ENCODE results near the gene RIT1.

DNA sequence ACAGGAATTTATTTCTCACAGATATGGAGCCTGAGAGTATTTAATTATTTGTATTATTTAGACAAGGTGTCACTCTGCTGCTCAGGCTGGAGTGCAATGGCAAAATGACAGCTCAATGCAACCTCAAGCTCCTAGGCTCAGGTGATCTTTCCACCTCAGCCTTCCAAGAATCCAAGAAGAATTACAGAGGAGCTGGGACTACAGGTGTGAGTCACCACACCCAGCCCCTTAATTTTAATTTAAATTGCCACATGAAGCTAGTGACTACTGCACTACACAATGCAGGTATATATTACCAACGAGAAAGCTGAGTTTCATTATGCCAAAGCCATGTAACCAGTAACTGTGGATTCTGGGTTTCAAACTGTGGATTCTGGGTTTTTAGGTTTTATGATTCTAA lies 20.9 kb upstream of the RIT1 start:
- TF ChIP-seq SOX15 (CRISPR knock-in tag; IDR thresholded peaks at IDR 0.05) (no peak), JUN (CRISPR knock-in tag; IDR thresholded peaks at IDR 0.05) (no peak)
- TF ChIP-seq, protein P1, sequence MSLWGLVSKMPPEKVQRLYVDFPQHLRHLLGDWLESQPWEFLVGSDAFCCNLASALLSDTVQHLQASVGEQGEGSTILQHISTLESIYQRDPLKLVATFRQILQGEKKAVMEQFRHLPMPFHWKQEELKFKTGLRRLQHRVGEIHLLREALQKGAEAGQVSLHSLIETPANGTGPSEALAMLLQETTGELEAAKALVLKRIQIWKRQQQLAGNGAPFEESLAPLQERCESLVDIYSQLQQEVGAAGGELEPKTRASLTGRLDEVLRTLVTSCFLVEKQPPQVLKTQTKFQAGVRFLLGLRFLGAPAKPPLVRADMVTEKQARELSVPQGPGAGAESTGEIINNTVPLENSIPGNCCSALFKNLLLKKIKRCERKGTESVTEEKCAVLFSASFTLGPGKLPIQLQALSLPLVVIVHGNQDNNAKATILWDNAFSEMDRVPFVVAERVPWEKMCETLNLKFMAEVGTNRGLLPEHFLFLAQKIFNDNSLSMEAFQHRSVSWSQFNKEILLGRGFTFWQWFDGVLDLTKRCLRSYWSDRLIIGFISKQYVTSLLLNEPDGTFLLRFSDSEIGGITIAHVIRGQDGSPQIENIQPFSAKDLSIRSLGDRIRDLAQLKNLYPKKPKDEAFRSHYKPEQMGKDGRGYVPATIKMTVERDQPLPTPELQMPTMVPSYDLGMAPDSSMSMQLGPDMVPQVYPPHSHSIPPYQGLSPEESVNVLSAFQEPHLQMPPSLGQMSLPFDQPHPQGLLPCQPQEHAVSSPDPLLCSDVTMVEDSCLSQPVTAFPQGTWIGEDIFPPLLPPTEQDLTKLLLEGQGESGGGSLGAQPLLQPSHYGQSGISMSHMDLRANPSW (CRISPR knock-in tag; conservative IDR thresholded peaks at IDR 0.05; ENCODE audit: low read depth): no peak
- TF ChIP-seq, protein P2, sequence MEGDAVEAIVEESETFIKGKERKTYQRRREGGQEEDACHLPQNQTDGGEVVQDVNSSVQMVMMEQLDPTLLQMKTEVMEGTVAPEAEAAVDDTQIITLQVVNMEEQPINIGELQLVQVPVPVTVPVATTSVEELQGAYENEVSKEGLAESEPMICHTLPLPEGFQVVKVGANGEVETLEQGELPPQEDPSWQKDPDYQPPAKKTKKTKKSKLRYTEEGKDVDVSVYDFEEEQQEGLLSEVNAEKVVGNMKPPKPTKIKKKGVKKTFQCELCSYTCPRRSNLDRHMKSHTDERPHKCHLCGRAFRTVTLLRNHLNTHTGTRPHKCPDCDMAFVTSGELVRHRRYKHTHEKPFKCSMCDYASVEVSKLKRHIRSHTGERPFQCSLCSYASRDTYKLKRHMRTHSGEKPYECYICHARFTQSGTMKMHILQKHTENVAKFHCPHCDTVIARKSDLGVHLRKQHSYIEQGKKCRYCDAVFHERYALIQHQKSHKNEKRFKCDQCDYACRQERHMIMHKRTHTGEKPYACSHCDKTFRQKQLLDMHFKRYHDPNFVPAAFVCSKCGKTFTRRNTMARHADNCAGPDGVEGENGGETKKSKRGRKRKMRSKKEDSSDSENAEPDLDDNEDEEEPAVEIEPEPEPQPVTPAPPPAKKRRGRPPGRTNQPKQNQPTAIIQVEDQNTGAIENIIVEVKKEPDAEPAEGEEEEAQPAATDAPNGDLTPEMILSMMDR (IDR thresholded peaks at IDR 0.05): no peak

Data from WTC11 (cell line).